A549 treated with dexamethasone at 1 μM for 4 hours (cell line): ENCODE measurements around the gene PRAMEF13. TPM values are rescaled to one million over a fixed set of nuclear protein-coding genes. Genes with fewer than 3 reads are reported as not detected.

Source experiments
- total RNA-seq: library from RNA; stranded (reverse); fragments of 200-300 nt; extraction: Qiagen RNA extraction; gene quantifications from 5 replicates; pipeline ENCODE4 v1.2.3, GENCODE V29; 2022

Gene PRAMEF13, protein sequence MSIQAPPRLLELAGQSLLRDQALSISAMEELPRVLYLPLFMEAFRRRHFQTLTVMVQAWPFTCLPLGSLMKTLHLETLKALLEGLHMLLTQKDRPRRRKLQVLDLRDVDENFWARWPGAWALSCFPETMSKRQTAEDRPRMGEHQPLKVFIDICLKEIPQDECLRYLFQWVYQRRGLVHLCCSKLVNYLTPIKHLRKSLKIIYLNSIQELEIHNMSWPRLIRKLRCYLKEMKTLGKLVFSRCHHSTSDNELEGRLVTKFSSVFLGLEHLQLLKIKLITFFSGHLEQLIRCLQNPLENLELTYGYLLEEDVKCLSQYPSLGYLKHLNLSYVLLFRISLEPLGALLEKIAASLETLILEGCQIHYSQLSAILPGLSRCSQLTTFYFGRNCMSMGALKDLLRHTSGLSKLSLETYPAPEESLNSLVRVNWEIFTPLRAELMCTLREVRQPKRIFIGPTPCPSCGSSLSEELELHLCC
- total RNA-seq: 0.09 TPM in 1 of 5 replicates, not detected in the others

DNA sequence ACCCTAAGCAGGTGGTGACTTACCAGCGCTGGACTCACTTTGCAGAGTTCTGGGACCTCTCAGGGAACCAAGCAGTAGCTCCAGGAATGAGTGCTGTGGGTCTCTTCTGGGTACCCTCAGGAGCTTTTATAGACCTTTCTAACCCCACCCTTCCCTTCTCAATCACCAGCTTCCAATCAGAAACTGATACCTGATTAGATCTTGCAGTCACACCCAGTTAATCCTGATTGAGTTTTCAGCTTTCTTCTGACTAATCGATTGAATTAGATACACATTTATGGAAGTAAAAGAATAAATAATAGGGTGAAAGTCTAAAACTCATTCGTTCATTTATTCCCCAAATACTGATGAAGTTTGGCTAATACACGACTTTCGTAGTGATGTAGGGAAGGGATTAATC, at the start of gene PRAMEF13:
PRAMEF13 (minus strand) TSS at position 101 of the 400 bp plus-strand sequence. CDS start 1,820 bp downstream, outside the sequence.

DNA sequence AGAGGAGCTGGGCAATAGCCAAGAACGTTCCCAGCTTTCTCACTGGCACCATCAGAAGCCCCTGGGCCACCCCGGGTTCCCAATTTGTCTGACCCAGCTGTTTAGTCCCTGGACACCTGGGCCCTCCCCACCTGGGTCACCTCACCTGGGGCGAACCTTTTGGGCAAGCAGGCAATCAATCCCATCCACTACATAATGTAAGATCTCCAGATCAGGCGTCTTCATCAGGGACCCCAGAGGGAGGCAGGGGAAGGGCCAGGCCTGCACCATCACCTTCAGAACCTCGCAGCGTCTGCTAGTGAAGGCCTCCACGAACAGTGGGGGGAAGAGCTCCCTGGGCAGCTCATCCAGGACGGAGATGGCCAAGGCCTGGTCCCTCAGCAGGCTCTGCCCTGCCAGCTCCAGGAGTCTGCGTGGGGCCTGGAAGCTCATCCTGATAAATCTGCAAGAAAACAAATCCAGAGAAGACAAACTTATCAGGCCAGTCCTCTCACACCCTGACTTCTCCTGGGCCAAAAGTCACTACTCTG, 24.5 kb upstream of the PRAMEF13 start, which contains the start of gene PRAMEF18:
PRAMEF18 (minus strand) TSS at position 480 of the 530 bp plus-strand sequence; CDS start at position 432, 48 bp downstream.

DNA sequence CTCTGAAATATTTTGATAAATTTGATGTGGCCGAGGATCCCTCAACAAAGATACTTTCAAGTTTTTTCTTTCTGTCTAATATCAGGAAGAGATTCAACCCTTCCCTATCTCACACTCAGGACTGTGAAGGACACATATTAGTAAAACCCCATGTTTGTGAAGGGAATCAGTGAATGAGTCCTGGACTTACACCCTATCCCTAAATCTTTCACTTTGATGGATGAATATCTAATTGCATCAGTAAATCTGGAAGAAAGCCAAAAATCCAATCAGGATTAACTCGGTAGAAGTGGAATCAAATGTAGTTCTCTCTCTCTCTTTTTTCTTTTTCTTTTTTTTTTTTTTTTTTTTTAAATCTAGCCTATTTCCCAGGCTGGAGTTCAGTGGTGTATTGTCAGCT, 29.7 kb downstream of the PRAMEF13 start, which contains the start of gene PRAMEF9:
PRAMEF9 (plus strand) TSS at position 301 of the 400 bp plus-strand sequence. CDS start 3,433 bp downstream, outside the sequence.

GRCh38 chr1:13165531-13165930, 35.7 kb downstream of the PRAMEF13 start, which contains the start of gene HNRNPCL4:
Gene HNRNPCL4, minus strand, starts transcription at chr1:13165631. Its CDS starts 164 bp downstream, at chr1:13165467.

DNA sequence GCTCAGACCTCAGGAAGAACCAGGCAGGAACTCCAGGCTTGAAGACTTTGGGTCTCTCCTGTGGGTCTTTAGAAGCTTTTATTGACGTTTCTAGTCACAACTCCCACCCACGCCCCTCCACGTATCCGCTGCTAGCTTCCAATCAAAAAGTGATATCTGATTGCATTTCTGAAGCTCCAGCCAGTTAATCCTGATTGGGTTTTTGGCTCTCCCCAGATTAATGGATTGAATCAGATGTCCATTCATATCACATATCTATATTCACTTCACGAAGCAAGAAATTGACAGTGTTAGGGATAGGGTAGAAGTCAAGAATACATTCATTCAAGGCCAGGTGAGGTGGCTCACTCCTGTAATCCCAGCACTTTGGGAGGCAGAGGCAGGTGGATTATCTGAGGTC, 45.3 kb downstream of the PRAMEF13 start, which contains the start of gene PRAMEF26:
PRAMEF26 (minus strand) TSS at position 101 of the 400 bp plus-strand sequence. CDS start 2,914 bp downstream, outside the sequence.

Other genes with a start within 250 kb of the PRAMEF13 start
- gene PRAMEF27, start 144.8 kb downstream of the PRAMEF13 start, total RNA-seq: not detected in 5 replicates
- gene HNRNPCL3, start 140.6 kb downstream of the PRAMEF13 start, total RNA-seq: not detected in 5 replicates
- gene PRAMEF25, start 130.6 kb downstream of the PRAMEF13 start, total RNA-seq: not detected in 5 replicates
- not detected in 5 replicates for gene HNRNPCL2, start 84.6 kb downstream of the PRAMEF13 start, total RNA-seq
- not detected in 5 replicates for gene PRAMEF26, start 45.4 kb downstream of the PRAMEF13 start, total RNA-seq
- gene HNRNPCL4, start 35.8 kb downstream of the PRAMEF13 start, total RNA-seq: not detected in 5 replicates
- not detected in 5 replicates for gene PRAMEF9, start 29.6 kb downstream of the PRAMEF13 start, total RNA-seq
- not detected in 5 replicates for gene PRAMEF18, start 24.7 kb upstream of the PRAMEF13 start, total RNA-seq
- not detected in 5 replicates for gene PRAMEF5, start 52.8 kb upstream of the PRAMEF13 start, total RNA-seq
- 0.11 TPM in 1 of 5 replicates, not detected in the others for gene PRAMEF8, start 83.7 kb upstream of the PRAMEF13 start, total RNA-seq
- gene PRAMEF33, start 102.1 kb upstream of the PRAMEF13 start, total RNA-seq: not detected in 5 replicates
- gene PRAMEF15, start 114.2 kb upstream of the PRAMEF13 start, total RNA-seq: not detected in 5 replicates
- gene PRAMEF14, start 145.7 kb upstream of the PRAMEF13 start, total RNA-seq: not detected in 5 replicates
- gene PRAMEF19, start 170.5 kb upstream of the PRAMEF13 start, total RNA-seq: not detected in 5 replicates
- gene PRAMEF17, start 188.2 kb upstream of the PRAMEF13 start, total RNA-seq: not detected in 5 replicates
- not detected in 5 replicates for gene PRAMEF20, start 209.0 kb upstream of the PRAMEF13 start, total RNA-seq